ENCODE results near the gene ROBO1. TPM values are rescaled to one million over a fixed set of nuclear protein-coding genes. Genes with fewer than 3 reads are reported as not detected.

ROBO1 gene
- polyA plus RNA-seq, 4 donors, result 0.81 to 12.2 (median 2.6) TPM

DNA sequence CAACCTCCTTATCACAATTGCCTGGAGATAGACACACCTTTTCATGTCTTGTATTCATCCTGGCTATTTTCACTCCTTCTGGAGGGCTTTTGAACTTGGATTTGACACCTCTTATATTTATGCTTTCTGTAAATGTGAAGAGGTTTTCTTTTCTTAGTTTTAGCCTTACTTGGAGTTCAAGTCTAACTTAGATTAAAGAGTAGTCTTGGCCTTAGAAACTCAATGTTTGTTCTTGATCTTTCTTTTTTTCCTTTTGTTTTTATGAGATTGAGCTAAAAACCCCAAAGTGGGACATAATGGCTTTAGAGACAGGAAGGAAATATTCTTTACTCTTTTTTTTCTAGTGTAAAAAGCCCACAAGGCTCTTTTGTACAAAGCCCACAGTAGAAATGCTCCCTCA, 1054.9 kb downstream of the ROBO1 start:
- no peaks in the 10 kb centered on the region for H3K36me3 ChIP-seq (ENCODE audit: control insufficient read depth in 3 of 3, insufficient read depth in 2 of 3, low read depth in 1 of 3, low read length in 3 of 3)
- no peak overlapping the region for H3K27ac ChIP-seq (ENCODE audit: low read depth in 1 of 3, low read length in 2 of 3)
- H3K9me3 ChIP-seq (ENCODE audit: control insufficient read depth in 2 of 2, insufficient read depth in 1 of 2, low read depth in 1 of 2, low read length in 1 of 2), result no peaks in the 10 kb centered on the region
- H3K4me3 ChIP-seq (ENCODE audit: low read depth in 1 of 3, low read length in 3 of 3), result no peak overlapping the region
- no peaks in the 10 kb centered on the region for H3K27me3 ChIP-seq (ENCODE audit: control insufficient read depth in 3 of 3, insufficient read depth in 3 of 3, low read length in 3 of 3)
- DNase-seq, result no peak
- H3K4me1 ChIP-seq (ENCODE audit: control insufficient read depth in 3 of 3, insufficient read depth in 2 of 3, low read depth in 1 of 3, low read length in 2 of 3), result no peaks in the 10 kb centered on the region
- no peak for FAIRE-seq

DNA sequence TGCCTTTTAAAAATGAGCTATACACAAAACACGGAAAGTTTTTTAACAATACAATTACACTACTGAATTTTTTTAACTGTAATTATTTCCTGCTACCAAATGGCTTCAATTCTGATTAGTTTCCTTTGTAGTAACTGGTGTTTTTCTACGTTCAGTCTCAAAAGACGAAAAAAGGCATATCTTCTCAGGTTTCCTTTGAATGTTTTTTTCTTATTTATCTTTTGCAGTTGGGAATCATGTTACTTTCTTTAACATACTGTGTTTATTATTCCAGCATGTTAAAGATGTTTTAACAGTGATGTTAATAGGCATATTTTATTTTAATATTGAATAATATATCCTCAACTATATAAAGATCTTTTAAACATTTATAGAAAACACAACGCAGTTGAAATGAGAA, 1055.5 kb downstream of the ROBO1 start:
- peak; percentile 92 for FAIRE-seq
- no peak overlapping the region for H3K4me3 ChIP-seq (ENCODE audit: low read depth in 1 of 3, low read length in 3 of 3)
- H3K27me3 ChIP-seq (ENCODE audit: control insufficient read depth in 3 of 3, insufficient read depth in 3 of 3, low read length in 3 of 3), result no peaks in the 10 kb centered on the region
- H3K36me3 ChIP-seq (ENCODE audit: control insufficient read depth in 3 of 3, insufficient read depth in 2 of 3, low read depth in 1 of 3, low read length in 3 of 3), result no peaks in the 10 kb centered on the region
- H3K4me1 ChIP-seq (ENCODE audit: control insufficient read depth in 3 of 3, insufficient read depth in 2 of 3, low read depth in 1 of 3, low read length in 2 of 3), result no peaks in the 10 kb centered on the region
- WGBS, 3 donors, result 53 to 80% (median 76%) methylated on average over 4 of the region's 4 CpGs
- no peak for DNase-seq
- no peak overlapping the region for H3K27ac ChIP-seq (ENCODE audit: low read depth in 1 of 3, low read length in 2 of 3)
- no peaks in the 10 kb centered on the region for H3K9me3 ChIP-seq (ENCODE audit: control insufficient read depth in 2 of 2, insufficient read depth in 1 of 2, low read depth in 1 of 2, low read length in 1 of 2)

DNA sequence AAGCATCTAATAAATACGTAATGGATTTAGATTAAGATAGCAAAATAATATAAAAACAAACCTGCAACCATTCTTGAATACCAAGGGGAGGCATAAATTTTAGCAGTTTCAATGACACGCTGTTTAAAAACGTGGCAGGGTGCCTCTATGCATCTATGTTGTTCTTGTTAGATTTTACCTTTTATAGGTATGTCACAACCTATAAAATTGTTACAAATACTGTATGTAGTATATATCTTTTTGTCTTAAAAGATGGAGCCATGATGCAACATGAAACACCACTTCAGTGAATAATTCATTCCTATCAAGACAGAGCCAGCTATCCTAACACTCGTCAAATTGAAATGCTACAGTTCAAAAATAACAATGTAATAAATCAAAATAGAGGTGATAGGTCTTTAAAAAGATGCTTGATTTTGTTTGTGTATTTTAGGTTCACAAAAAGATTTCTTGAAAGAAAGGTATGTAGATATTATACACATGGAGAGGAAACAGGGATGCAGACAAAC, 1059.2 kb downstream of the ROBO1 start:
- FAIRE-seq, result no peak
- no peak for DNase-seq
- Histone ChIP-seq H3K27ac (ENCODE audit: low read depth in 1 of 3, low read length in 2 of 3) (no peak overlapping the region), H3K9me3 (ENCODE audit: control insufficient read depth in 2 of 2, insufficient read depth in 1 of 2, low read depth in 1 of 2, low read length in 1 of 2) (no peaks in the 10 kb centered on the region), H3K4me1 (ENCODE audit: control insufficient read depth in 3 of 3, insufficient read depth in 2 of 3, low read depth in 1 of 3, low read length in 2 of 3) (no peaks in the 10 kb centered on the region), H3K27me3 (ENCODE audit: control insufficient read depth in 3 of 3, insufficient read depth in 3 of 3, low read length in 3 of 3) (no peaks in the 10 kb centered on the region), H3K36me3 (ENCODE audit: control insufficient read depth in 3 of 3, insufficient read depth in 2 of 3, low read depth in 1 of 3, low read length in 3 of 3) (no peaks in the 10 kb centered on the region), H3K4me3 (ENCODE audit: low read depth in 1 of 3, low read length in 3 of 3) (no peak overlapping the region)
- 79 to 88% (median 83%) methylated on average over 4 of the region's 4 CpGs for WGBS, 3 donors

DNA sequence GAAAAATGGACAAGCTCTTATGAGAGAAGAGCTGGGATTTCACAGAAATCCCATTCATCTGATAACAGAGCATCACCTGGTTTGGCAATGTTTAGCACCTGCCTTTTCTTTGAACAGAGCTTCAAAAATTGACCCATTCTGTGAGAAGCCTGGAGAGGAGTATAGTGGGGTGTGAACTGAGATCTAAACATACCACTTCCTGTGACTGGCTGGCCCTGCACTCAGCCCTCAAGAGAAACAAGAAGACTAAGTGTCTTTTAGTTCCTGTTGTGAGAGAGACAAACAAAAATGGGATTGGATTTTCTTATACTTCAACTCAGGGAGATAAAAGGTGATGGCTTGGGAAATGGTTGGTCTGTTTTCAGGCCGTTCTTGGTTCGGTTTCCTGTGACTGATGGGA, 1060.2 kb downstream of the ROBO1 start:
- Histone ChIP-seq H3K27ac (ENCODE audit: low read depth in 1 of 3, low read length in 2 of 3) (no peak overlapping the region), H3K4me3 (ENCODE audit: low read depth in 1 of 3, low read length in 3 of 3) (no peak overlapping the region), H3K36me3 (ENCODE audit: control insufficient read depth in 3 of 3, insufficient read depth in 2 of 3, low read depth in 1 of 3, low read length in 3 of 3) (no peaks in the 10 kb centered on the region), H3K9me3 (ENCODE audit: control insufficient read depth in 2 of 2, insufficient read depth in 1 of 2, low read depth in 1 of 2, low read length in 1 of 2) (no peaks in the 10 kb centered on the region), H3K27me3 (ENCODE audit: control insufficient read depth in 3 of 3, insufficient read depth in 3 of 3, low read length in 3 of 3) (no peaks in the 10 kb centered on the region), H3K4me1 (ENCODE audit: control insufficient read depth in 3 of 3, insufficient read depth in 2 of 3, low read depth in 1 of 3, low read length in 2 of 3) (no peaks in the 10 kb centered on the region)
- FAIRE-seq, result no peak
- 75 to 81% (median 77%) methylated on average over 2 of the region's 2 CpGs for WGBS, 3 donors
- no peak for DNase-seq

DNA sequence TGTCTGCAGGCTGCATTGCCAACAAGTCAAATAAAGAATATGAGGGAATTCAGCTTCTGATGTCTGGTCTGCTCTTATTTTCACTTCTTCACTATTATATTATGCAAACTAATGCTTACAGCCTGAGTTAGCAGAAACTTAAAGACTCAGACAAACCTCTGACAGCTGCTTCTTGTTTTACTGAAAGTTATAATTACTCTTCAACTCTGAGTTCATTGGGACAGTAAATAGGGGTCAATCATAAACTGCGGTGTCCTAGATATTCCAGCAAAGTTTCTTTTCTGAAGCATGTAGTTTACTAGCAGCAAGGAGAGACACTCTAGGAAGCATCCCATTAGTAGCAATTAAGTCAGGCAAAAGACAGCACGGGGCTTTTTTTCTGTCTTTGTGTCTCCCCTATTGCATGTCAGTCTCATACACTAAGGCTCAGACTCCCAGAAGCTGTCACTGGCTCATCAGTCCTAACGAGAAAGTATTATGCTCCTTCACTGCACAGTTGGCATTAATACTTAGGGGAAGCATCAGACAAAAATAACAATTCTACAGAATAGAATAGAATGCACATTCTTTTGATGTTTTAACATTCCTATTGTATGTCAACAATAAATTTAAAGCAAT, 1060.8 kb downstream of the ROBO1 start:
- Histone ChIP-seq H3K9me3 (ENCODE audit: control insufficient read depth in 2 of 2, insufficient read depth in 1 of 2, low read depth in 1 of 2, low read length in 1 of 2) (no peaks in the 10 kb centered on the region), H3K4me3 (ENCODE audit: low read depth in 1 of 3, low read length in 3 of 3) (no peak overlapping the region), H3K4me1 (ENCODE audit: control insufficient read depth in 3 of 3, insufficient read depth in 2 of 3, low read depth in 1 of 3, low read length in 2 of 3) (no peaks in the 10 kb centered on the region), H3K36me3 (ENCODE audit: control insufficient read depth in 3 of 3, insufficient read depth in 2 of 3, low read depth in 1 of 3, low read length in 3 of 3) (no peaks in the 10 kb centered on the region), H3K27me3 (ENCODE audit: control insufficient read depth in 3 of 3, insufficient read depth in 3 of 3, low read length in 3 of 3) (no peaks in the 10 kb centered on the region), H3K27ac (ENCODE audit: low read depth in 1 of 3, low read length in 2 of 3) (no peak overlapping the region)
- FAIRE-seq (no peak), DNase-seq (no peak)
- WGBS, 3 donors, result 61 to 69% (median 62%) methylated on average over 3 of the region's 3 CpGs

DNA sequence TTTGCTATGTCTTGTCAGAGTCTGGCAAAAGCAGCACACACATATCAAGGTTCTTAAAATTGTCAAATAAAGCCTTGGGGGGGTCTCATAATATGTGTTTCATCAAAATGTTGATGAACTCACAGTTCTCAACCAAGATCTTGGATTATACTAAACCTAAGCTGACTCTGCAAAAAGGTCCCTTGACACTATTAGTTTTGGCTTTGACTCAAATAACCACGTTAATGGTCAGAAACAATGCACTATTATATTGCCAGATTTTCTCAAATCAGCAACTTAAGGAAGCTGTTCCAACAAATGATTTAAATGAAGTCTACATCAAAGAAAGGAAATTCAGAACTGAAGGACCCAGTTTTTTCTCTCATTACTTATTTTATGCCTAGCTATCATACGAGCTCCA, 1063.9 kb downstream of the ROBO1 start:
- H3K27me3 ChIP-seq (ENCODE audit: control insufficient read depth in 3 of 3, insufficient read depth in 3 of 3, low read length in 3 of 3), result no peaks in the 10 kb centered on the region
- H3K36me3 ChIP-seq (ENCODE audit: control insufficient read depth in 3 of 3, insufficient read depth in 2 of 3, low read depth in 1 of 3, low read length in 3 of 3), result no peaks in the 10 kb centered on the region
- FAIRE-seq, result no peak
- H3K27ac ChIP-seq (ENCODE audit: low read depth in 1 of 3, low read length in 2 of 3), result no peak overlapping the region
- H3K4me3 ChIP-seq (ENCODE audit: low read depth in 1 of 3, low read length in 3 of 3), result no peak overlapping the region
- no peak for DNase-seq
- no peaks in the 10 kb centered on the region for H3K9me3 ChIP-seq (ENCODE audit: control insufficient read depth in 2 of 2, insufficient read depth in 1 of 2, low read depth in 1 of 2, low read length in 1 of 2)
- H3K4me1 ChIP-seq (ENCODE audit: control insufficient read depth in 3 of 3, insufficient read depth in 2 of 3, low read depth in 1 of 3, low read length in 2 of 3), result no peaks in the 10 kb centered on the region
- WGBS, 3 donors, result 32 to 47% (median 36%) methylated on average over 2 of the region's 2 CpGs

DNA sequence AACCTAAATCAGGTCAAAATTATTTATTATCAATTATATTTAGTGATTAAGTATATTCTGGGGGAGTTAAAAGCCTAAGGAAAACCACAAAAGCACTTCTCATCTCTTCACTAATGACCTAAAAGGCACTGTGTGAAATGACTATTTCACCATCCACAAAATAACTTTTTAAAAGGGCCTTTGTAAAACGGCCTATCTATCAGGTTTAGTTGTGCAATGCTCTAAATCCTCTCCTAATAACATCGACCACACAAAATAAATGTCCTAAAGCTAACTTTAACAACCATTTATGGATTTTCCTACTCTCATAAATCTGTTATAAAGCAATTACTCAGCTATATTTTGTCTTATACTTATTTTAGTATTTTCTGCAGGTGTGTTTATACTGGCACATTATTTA, 1066.3 kb downstream of the ROBO1 start:
- H3K27ac ChIP-seq (ENCODE audit: low read depth in 1 of 3, low read length in 2 of 3), result no peak overlapping the region
- FAIRE-seq (no peak), DNase-seq (no peak)
- no peaks in the 10 kb centered on the region for H3K9me3 ChIP-seq (ENCODE audit: control insufficient read depth in 2 of 2, insufficient read depth in 1 of 2, low read depth in 1 of 2, low read length in 1 of 2)
- 25 to 53% (median 39%) methylated on average over 2 of the region's 2 CpGs for whole genome bisulfite sequencing, 3 donors
- H3K4me3 ChIP-seq (ENCODE audit: low read depth in 1 of 3, low read length in 3 of 3), result no peak overlapping the region
- H3K27me3 ChIP-seq (ENCODE audit: control insufficient read depth in 3 of 3, insufficient read depth in 3 of 3, low read length in 3 of 3), result no peaks in the 10 kb centered on the region
- H3K4me1 ChIP-seq (ENCODE audit: control insufficient read depth in 3 of 3, insufficient read depth in 2 of 3, low read depth in 1 of 3, low read length in 2 of 3), result no peaks in the 10 kb centered on the region
- no peaks in the 10 kb centered on the region for H3K36me3 ChIP-seq (ENCODE audit: control insufficient read depth in 3 of 3, insufficient read depth in 2 of 3, low read depth in 1 of 3, low read length in 3 of 3)

DNA sequence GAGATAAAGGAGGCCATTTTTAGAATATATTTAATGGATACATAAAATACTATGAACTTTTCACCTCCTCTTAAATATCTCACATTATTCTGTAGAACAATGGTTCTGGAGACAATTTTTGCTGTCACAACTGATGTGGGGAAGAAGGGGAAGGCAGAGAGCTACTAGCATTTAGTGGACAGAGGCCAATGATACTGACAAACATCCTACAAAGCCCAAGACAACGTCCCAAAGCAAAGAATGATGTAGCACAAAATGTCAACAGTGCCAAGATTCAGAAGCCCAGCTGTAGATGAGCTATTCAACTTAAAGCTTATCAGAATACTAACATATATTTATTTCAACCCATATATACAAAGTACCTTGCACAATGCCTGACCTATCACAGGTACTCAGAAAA, 1069.4 kb downstream of the ROBO1 start:
- no peak for FAIRE-seq
- H3K4me1 ChIP-seq (ENCODE audit: control insufficient read depth in 3 of 3, insufficient read depth in 2 of 3, low read depth in 1 of 3, low read length in 2 of 3), result no peaks in the 10 kb centered on the region
- H3K9me3 ChIP-seq (ENCODE audit: control insufficient read depth in 2 of 2, insufficient read depth in 1 of 2, low read depth in 1 of 2, low read length in 1 of 2), result no peaks in the 10 kb centered on the region
- H3K36me3 ChIP-seq (ENCODE audit: control insufficient read depth in 3 of 3, insufficient read depth in 2 of 3, low read depth in 1 of 3, low read length in 3 of 3), result no peaks in the 10 kb centered on the region
- no peak overlapping the region for H3K27ac ChIP-seq (ENCODE audit: low read depth in 1 of 3, low read length in 2 of 3)
- WGBS, 3 donors, result 39 to 43% (median 42%) methylated on average over 1 of the region's 1 CpG
- no peak overlapping the region for H3K4me3 ChIP-seq (ENCODE audit: low read depth in 1 of 3, low read length in 3 of 3)
- no peaks in the 10 kb centered on the region for H3K27me3 ChIP-seq (ENCODE audit: control insufficient read depth in 3 of 3, insufficient read depth in 3 of 3, low read length in 3 of 3)
- DNase-seq, result no peak

DNA sequence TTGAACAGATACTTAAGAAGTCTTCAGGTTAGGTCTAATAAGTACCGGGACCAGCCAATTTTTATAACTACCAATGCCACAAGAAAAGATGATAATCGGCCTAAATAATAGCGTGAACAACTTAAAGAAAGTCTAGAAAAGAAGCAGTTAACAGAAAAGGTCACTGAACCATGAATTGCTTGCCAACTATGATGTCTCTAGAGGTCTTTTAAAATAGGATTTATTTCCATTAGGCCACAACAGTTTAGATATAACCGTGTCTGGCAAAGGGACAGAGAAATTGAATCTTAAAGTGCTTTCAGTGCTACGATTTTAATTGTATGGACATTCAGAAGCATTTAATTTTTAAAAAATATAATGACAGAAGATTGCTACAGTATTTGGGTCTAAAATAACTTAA, 1070.4 kb downstream of the ROBO1 start:
- H3K27ac ChIP-seq (ENCODE audit: low read depth in 1 of 3, low read length in 2 of 3), result no peak overlapping the region
- DNase-seq, result no peak
- no peaks in the 10 kb centered on the region for H3K9me3 ChIP-seq (ENCODE audit: control insufficient read depth in 2 of 2, insufficient read depth in 1 of 2, low read depth in 1 of 2, low read length in 1 of 2)
- H3K27me3 ChIP-seq (ENCODE audit: control insufficient read depth in 3 of 3, insufficient read depth in 3 of 3, low read length in 3 of 3), result no peaks in the 10 kb centered on the region
- 59 to 81% (median 72%) methylated on average over 5 of the region's 5 CpGs for WGBS, 3 donors
- FAIRE-seq, result no peak
- no peaks in the 10 kb centered on the region for H3K4me1 ChIP-seq (ENCODE audit: control insufficient read depth in 3 of 3, insufficient read depth in 2 of 3, low read depth in 1 of 3, low read length in 2 of 3)
- no peak overlapping the region for H3K4me3 ChIP-seq (ENCODE audit: low read depth in 1 of 3, low read length in 3 of 3)
- H3K36me3 ChIP-seq (ENCODE audit: control insufficient read depth in 3 of 3, insufficient read depth in 2 of 3, low read depth in 1 of 3, low read length in 3 of 3), result no peaks in the 10 kb centered on the region

Measured in small intestine (tissue), 7 donors.